SK-N-MC (cell line): Measurements from ENCODE around the gene DNAJB6.

Experiments used
- EZH2 ChIP-seq: fragments of 200-600 bp; sonication (generic); IDR thresholded peaks from one replicate; pipeline ENCODE4 v1.6.1; 2017; ENCODE audit warnings: antibody characterized with exemption
- FOXP2 ChIP-seq: optimal IDR thresholded peaks from 2 replicates; pipeline ENCODE3; 2011; ENCODE audit warnings: mild to moderate bottlenecking, moderate library complexity; ENCODE audit not compliant: insufficient read depth; ENCODE audit errors: extremely low read length, control extremely low read depth
- POLR2AphosphoS5 ChIP-seq: IDR thresholded peaks from 2 replicates; pipeline ENCODE4 v1.6.1; 2012; ENCODE audit warnings: mild to moderate bottlenecking, low read depth, low read length, borderline replicate concordance

GRCh38 chr7:157431173-157431950 is 94.6 kb downstream of the DNAJB6 start:
- no peak for TF ChIP-seq POLR2AphosphoS5
- no peak for TF ChIP-seq EZH2
- TF ChIP-seq FOXP2, result no peak
